Liver (tissue), 3 donors: ENCODE results near the gene TKTL1.

Experiments used
- CTCF ChIP-seq: fragments of 150-350 bp; IDR thresholded peaks from 2 replicates; pipeline ENCODE4 v1.5.1; 2017; ENCODE audit warnings: improper control_type of control experiment, low read depth, low read length; ENCODE audit not compliant: missing input control
- EGR1 ChIP-seq, 2 donors: IDR thresholded peaks; 2 replicates each; pipeline ENCODE4 v1.6.1; 2016 to 2018; ENCODE audit warnings: antibody characterized with exemption in 2 of 2, low read depth in 2 of 2
- FOXA1 ChIP-seq: IDR thresholded peaks from 2 replicates; pipeline ENCODE4 v1.6.1; 2016; ENCODE audit warnings: antibody characterized with exemption
- GABPA ChIP-seq, 2 donors: IDR thresholded peaks in 1 of 2; conservative IDR thresholded peaks in 1 of 2; 2 replicates each; pipeline ENCODE4 v1.6.1; 2016; ENCODE audit warnings: antibody characterized with exemption in 2 of 2, mild to moderate bottlenecking in 1 of 2, moderate library complexity in 1 of 2
- HNF4A ChIP-seq, 2 donors: conservative IDR thresholded peaks; 2 replicates each; pipeline ENCODE4 v1.6.1; 2016; ENCODE audit warnings: antibody characterized with exemption in 2 of 2, mild to moderate bottlenecking in 2 of 2
- JUND ChIP-seq, 2 donors: IDR thresholded peaks; 2 replicates each; pipeline ENCODE4 v1.6.1; 2016; ENCODE audit warnings: antibody characterized with exemption in 2 of 2
- MAX ChIP-seq: IDR thresholded peaks from 2 replicates; pipeline ENCODE4 v1.6.1; 2016; ENCODE audit warnings: antibody characterized with exemption
- NR2F2 ChIP-seq: IDR thresholded peaks from 2 replicates; pipeline ENCODE4 v1.6.1; 2016; ENCODE audit warnings: antibody characterized with exemption
- RAD21 ChIP-seq, 2 donors: IDR thresholded peaks; 2 replicates each; pipeline ENCODE4 v1.6.1; 2016; ENCODE audit warnings: antibody characterized with exemption in 2 of 2, mild to moderate bottlenecking in 2 of 2
- REST ChIP-seq: IDR thresholded peaks from 2 replicates; pipeline ENCODE4 v1.6.1; 2016; ENCODE audit warnings: antibody characterized with exemption, mild to moderate bottlenecking
- RXRA ChIP-seq, 2 donors: IDR thresholded peaks; 2 replicates each; pipeline ENCODE4 v1.6.1; 2017 to 2018; ENCODE audit warnings: antibody characterized with exemption in 2 of 2, mild to moderate bottlenecking in 1 of 2
- SP1 ChIP-seq: IDR thresholded peaks from 2 replicates; pipeline ENCODE4 v1.6.1; 2018; ENCODE audit warnings: antibody characterized with exemption, mild to moderate bottlenecking
- TAF1 ChIP-seq: conservative IDR thresholded peaks from 2 replicates; pipeline ENCODE4 v1.6.1; 2016; ENCODE audit warnings: antibody characterized with exemption, mild to moderate bottlenecking
- YY1 ChIP-seq: IDR thresholded peaks from 2 replicates; pipeline ENCODE4 v1.6.1; 2016; ENCODE audit warnings: antibody characterized with exemption, mild to moderate bottlenecking
- donor health status: healthy.
- donor health status: healthy.

- no peak for TF ChIP-seq CTCF
- TF ChIP-seq RAD21 (IDR thresholded peaks at IDR 0.05), result no peak
- no peak for TF ChIP-seq HNF4A (conservative IDR thresholded peaks at IDR 0.05)
- no peak for TF ChIP-seq SP1
- TF ChIP-seq MAX, result no peak
- TF ChIP-seq FOXA1, result no peak
- TF ChIP-seq EGR1 (IDR thresholded peaks at IDR 0.05; ENCODE audit: low read depth in 2 of 2), result no peak
- TF ChIP-seq YY1, result no peak
- TF ChIP-seq GABPA (IDR thresholded peaks at IDR 0.05 in 1 of 2, conservative IDR thresholded peaks at IDR 0.05 in 1 of 2), result no peak
- no peak for TF ChIP-seq JUND (IDR thresholded peaks at IDR 0.05)
- TF ChIP-seq RXRA (IDR thresholded peaks at IDR 0.05), result no peak
- TF ChIP-seq REST, result no peak
- no peak for TF ChIP-seq TAF1
- no peak for TF ChIP-seq NR2F2
Observed at GRCh38 chrX:154332561-154332960, 37.0 kb downstream of the TKTL1 start.
